Measurements from ENCODE around the gene MLPH. TPM values are rescaled to one million over a fixed set of nuclear protein-coding genes. Genes with fewer than 3 reads are reported as not detected.

Gene MLPH
- total and polyA plus RNA-seq, 2 of the 13 experiments (the other 11 are each of a cell fraction or from before 2014, with no cell fraction given), result 0.12 TPM; not detected in 1

DNA sequence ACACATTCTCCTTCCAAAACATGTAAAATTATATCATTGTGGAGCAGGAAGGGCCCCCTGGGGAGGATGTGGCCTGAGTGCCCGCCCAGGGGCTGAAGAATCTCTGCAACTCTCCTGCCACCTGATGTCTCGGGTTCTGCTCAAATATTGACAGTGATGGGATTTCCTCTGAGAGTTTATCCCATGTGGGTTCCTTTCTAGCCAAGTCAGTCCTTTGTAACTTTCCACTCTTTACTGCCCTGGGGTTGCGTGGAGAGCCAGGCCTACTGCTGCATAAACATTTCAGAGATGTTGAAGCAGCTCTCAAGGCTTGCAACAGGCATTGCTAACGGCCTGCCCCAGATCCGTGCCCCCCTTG lies 107.4 kb downstream of the MLPH start (continued):
- TF ChIP-seq PRDM15 (CRISPR knock-in tag; IDR thresholded peaks at IDR 0.05), result peak; percentile 55; the same call in 1 of the 2 replicates
- 0 out of 2 replicates have a peak, but pooled peaks have one; percentile 17 for TF ChIP-seq SNAPC2 (CRISPR knock-in tag; IDR thresholded peaks at IDR 0.05)
- peak; percentile 29; the same call in 1 of the 2 replicates for TF ChIP-seq ZBTB10 (CRISPR knock-in tag; IDR thresholded peaks at IDR 0.05; ENCODE audit: borderline replicate concordance)
- peak in 1 of 2 experiments; percentile 83; a peak in 2 of 4 replicates for TF ChIP-seq EP300 (IDR thresholded peaks at IDR 0.05; ENCODE audit: low read depth in 2 of 2, low read length in 2 of 2)
- no peak for TF ChIP-seq EP300 (CRISPR knock-in tag; IDR thresholded peaks at IDR 0.05; ENCODE audit: borderline replicate concordance)
- no peak for TF ChIP-seq ZNF558 (CRISPR knock-in tag; IDR thresholded peaks at IDR 0.05; ENCODE audit: borderline replicate concordance)
- TF ChIP-seq SMAD1 (CRISPR knock-in tag; IDR thresholded peaks at IDR 0.05; ENCODE audit: borderline replicate concordance, low read depth), result 0 out of 2 replicates have a peak, but pooled peaks have one; percentile 12
- TF ChIP-seq SP4 (CRISPR knock-in tag; IDR thresholded peaks at IDR 0.05), result no peak
- peak; percentile 6 for TF ChIP-seq XRCC5 (optimal IDR thresholded peaks at IDR 0.05; ENCODE audit: low read length)
- TF ChIP-seq GABPA (IDR thresholded peaks at IDR 0.05; ENCODE audit: low read depth, low read length), result no peak
- peak; percentile 35; the same call in 1 of the 2 replicates for TF ChIP-seq GABPA (CRISPR knock-in tag; IDR thresholded peaks at IDR 0.05; ENCODE audit: low read depth)
- no peak for TF ChIP-seq ZMAT5 (CRISPR knock-in tag; IDR thresholded peaks at IDR 0.05; ENCODE audit: borderline replicate concordance, low read depth)
- peak; percentile 28; the same call in 1 of the 2 replicates for TF ChIP-seq STAG1 (CRISPR knock-in tag; IDR thresholded peaks at IDR 0.05)
- no peak for TF ChIP-seq UBTF (CRISPR knock-in tag; IDR thresholded peaks at IDR 0.05)
- TF ChIP-seq TAF1 (CRISPR knock-in tag; IDR thresholded peaks at IDR 0.05), result no peak
- TF ChIP-seq NCOA2 (CRISPR knock-in tag; IDR thresholded peaks at IDR 0.05), result peak; percentile 59; the same call in 1 of the 2 replicates
- no peak for TF ChIP-seq ZSCAN29 (CRISPR knock-in tag; conservative IDR thresholded peaks at IDR 0.05)
- TF ChIP-seq NR2F2 (IDR thresholded peaks at IDR 0.05; ENCODE audit: borderline replicate concordance, low read depth), result peak; percentile 40; the same call in 1 of the 2 replicates
- TF ChIP-seq, protein P1, sequence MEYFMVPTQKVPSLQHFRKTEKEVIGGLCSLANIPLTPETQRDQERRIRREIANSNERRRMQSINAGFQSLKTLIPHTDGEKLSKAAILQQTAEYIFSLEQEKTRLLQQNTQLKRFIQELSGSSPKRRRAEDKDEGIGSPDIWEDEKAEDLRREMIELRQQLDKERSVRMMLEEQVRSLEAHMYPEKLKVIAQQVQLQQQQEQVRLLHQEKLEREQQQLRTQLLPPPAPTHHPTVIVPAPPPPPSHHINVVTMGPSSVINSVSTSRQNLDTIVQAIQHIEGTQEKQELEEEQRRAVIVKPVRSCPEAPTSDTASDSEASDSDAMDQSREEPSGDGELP (IDR thresholded peaks at IDR 0.05; ENCODE audit: borderline replicate concordance, low read depth), result peak; percentile 88; the same call in 1 of the 2 replicates
- no peak for TF ChIP-seq ZNF207 (IDR thresholded peaks at IDR 0.05; ENCODE audit: borderline replicate concordance)
- peak; percentile 81; the same call in 1 of the 2 replicates for TF ChIP-seq ETV5 (CRISPR knock-in tag; IDR thresholded peaks at IDR 0.05; ENCODE audit: borderline replicate concordance)
